GM18520 (cell line): ENCODE measurements around the gene ZNF37A.
"Not testable (repeated sequence)": the region's sequence is repeated elsewhere in the genome, so short reads cannot be mapped to it uniquely, and the experiment has no call there.

ENCODE experiments used
- ATAC-seq: cut with Tn5 transposase; IDR thresholded peaks from one replicate; pipeline ENCODE4 v1.9.1; 2021; ENCODE audit not compliant: unreplicated experiment

Gene ZNF37A

GRCh38 chr10:38147686-38148085 lies 53.5 kb downstream of the ZNF37A start:
- no peak for ATAC-seq

GRCh38 chr10:38150891-38151463 lies 56.8 kb downstream of the ZNF37A start:
- not testable (repeated sequence) for ATAC-seq

- no peak for ATAC-seq
Measured at GRCh38 chr10:38156416-38157269, 62.5 kb downstream of the ZNF37A start.

GRCh38 chr10:38157270-38157685 lies 63.1 kb downstream of the ZNF37A start:
- ATAC-seq, result no peak

GRCh38 chr10:38159004-38159403 lies 64.9 kb downstream of the ZNF37A start:
- no peak for ATAC-seq

- ATAC-seq, result no peak
Measured at GRCh38 chr10:38163617-38164016, 69.5 kb downstream of the ZNF37A start.

GRCh38 chr10:38174336-38174735 lies 80.2 kb downstream of the ZNF37A start:
- no peak for ATAC-seq

GRCh38 chr10:38184477-38184876 lies 90.3 kb downstream of the ZNF37A start:
- ATAC-seq, result no peak
